OCI-LY1 (cell line): ENCODE results near the gene GRIK2.

Experiments used
- H2AFZ ChIP-seq: fragments of 200-600 bp; sonication (generic), shearing (Covaris generic); 2 replicates; pipeline ENCODE4 v1.6.0; 2014; ENCODE audit warnings: antibody characterized with exemption, mild to moderate bottlenecking, low read length
- H3F3A ChIP-seq: fragments of 200-600 bp; sonication (generic), shearing (Covaris generic); 2 replicates; pipeline ENCODE4 v1.6.0; 2014; ENCODE audit warnings: mild to moderate bottlenecking, antibody characterized with exemption, low read length, moderate library complexity; ENCODE audit not compliant: insufficient read depth
- H3K27ac ChIP-seq: fragments of 200-600 bp; sonication (generic); 2 replicates; pipeline ENCODE4 v1.5.1; 2014; ENCODE audit warnings: low read length, mixed run types, mild to moderate bottlenecking, low read depth; ENCODE audit not compliant: poor library complexity, severe bottlenecking
- H3K27me3 ChIP-seq: fragments of 200-600 bp; sonication (generic); 2 replicates; pipeline ENCODE4 v1.6.0; 2014; ENCODE audit warnings: antibody characterized with exemption, mild to moderate bottlenecking, low read length, moderate library complexity; ENCODE audit not compliant: insufficient read depth
- H3K36me3 ChIP-seq: fragments of 200-600 bp; sonication (generic); 2 replicates; pipeline ENCODE4 v1.6.1; 2014; ENCODE audit warnings: mild to moderate bottlenecking, antibody characterized with exemption, low read length, moderate library complexity, mixed read lengths; ENCODE audit not compliant: insufficient read depth
- H3K4me1 ChIP-seq: fragments of 200-600 bp; sonication (generic); 2 replicates; pipeline ENCODE4 v1.5.1; 2014; ENCODE audit warnings: mild to moderate bottlenecking, low read length, moderate library complexity; ENCODE audit not compliant: insufficient read depth, severe bottlenecking
- H3K4me2 ChIP-seq: fragments of 200-600 bp; sonication (generic), shearing (Covaris generic); 2 replicates; pipeline ENCODE4 v1.6.1; 2014; ENCODE audit warnings: low read length
- H3K4me3 ChIP-seq: fragments of 200-600 bp; sonication (generic); 2 replicates; pipeline ENCODE4 v1.5.1; 2014; ENCODE audit warnings: low read length, low read depth, mild to moderate bottlenecking, mixed read lengths; ENCODE audit not compliant: poor library complexity, severe bottlenecking
- H3K79me2 ChIP-seq: fragments of 200-600 bp; shearing (Covaris generic); 2 replicates; pipeline ENCODE4 v1.6.1; 2016; ENCODE audit warnings: mixed run types, low read length, mixed read lengths; ENCODE audit not compliant: insufficient read depth
- H3K9ac ChIP-seq: fragments of 200-600 bp; sonication (generic), shearing (Covaris generic); 2 replicates; pipeline ENCODE4 v1.6.1; 2014; ENCODE audit warnings: mild to moderate bottlenecking, low read length, mixed read lengths
- H3K9me2 ChIP-seq: fragments of 200-600 bp; sonication (generic), shearing (Covaris generic); 2 replicates; pipeline ENCODE4 v1.6.1; 2014; ENCODE audit warnings: low read depth, mild to moderate bottlenecking, low read length, mixed read lengths
- H3K9me3 ChIP-seq: fragments of 200-600 bp; shearing (Covaris generic); 2 replicates; pipeline ENCODE4 v1.6.1; 2014; ENCODE audit warnings: low read length, mixed read lengths
- H4K20me1 ChIP-seq: fragments of 200-600 bp; sonication (generic), shearing (Covaris generic); 2 replicates; pipeline ENCODE4 v1.6.0; 2016; ENCODE audit warnings: mild to moderate bottlenecking, low read length; ENCODE audit not compliant: insufficient read depth
- CTCF ChIP-seq: fragments of 200-600 bp; sonication (generic), shearing (Covaris generic); IDR thresholded peaks from 2 replicates; pipeline ENCODE4 v1.5.1; 2017; ENCODE audit warnings: mild to moderate bottlenecking, antibody characterized with exemption, low read length, moderate library complexity, mixed read lengths
- EZH2 ChIP-seq: fragments of 200-600 bp; sonication (generic), shearing (Covaris generic); IDR thresholded peaks from 2 replicates; pipeline ENCODE4 v1.8.0; 2017; ENCODE audit warnings: borderline replicate concordance, mixed run types, mild to moderate bottlenecking, antibody characterized with exemption, low read length, moderate library complexity, mixed read lengths

The GRIK2 gene

DNA sequence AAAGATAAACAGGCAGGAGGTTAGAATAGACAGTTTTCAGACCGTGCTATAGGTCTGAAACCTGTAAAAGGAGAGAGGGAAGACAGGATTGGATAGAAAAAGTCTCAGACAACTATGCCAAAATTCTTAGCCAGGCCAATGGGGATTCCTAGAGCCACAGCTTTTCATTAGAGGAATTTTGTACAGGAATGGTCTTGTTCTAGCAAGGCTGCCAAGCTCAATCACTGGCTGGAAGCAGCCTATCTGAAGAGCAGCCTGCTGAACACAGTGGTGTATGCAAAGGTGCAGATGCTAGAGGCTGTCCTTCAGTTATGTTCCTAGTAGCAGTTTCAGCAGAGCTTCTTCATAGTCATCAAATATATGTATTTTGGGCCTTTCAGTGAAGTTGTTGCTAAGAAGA is 313.1 kb downstream of the GRIK2 start:
- H3K9me2 ChIP-seq = no peaks in the 10 kb centered on the region
- H3K4me2 ChIP-seq = no peak overlapping the region
- no peak overlapping the region for H2AFZ ChIP-seq
- no peaks in the 10 kb centered on the region for H3K4me1 ChIP-seq
- TF ChIP-seq CTCF (no peak), EZH2 (no peak)
- no peaks in the 10 kb centered on the region for H4K20me1 ChIP-seq
- no peaks in the 10 kb centered on the region for H3K36me3 ChIP-seq
- no peak overlapping the region for H3K27ac ChIP-seq
- H3F3A ChIP-seq = no peaks in the 10 kb centered on the region
- H3K79me2 ChIP-seq = no peaks in the 10 kb centered on the region
- H3K4me3 ChIP-seq = no peak overlapping the region
- no peak overlapping the region for H3K9ac ChIP-seq
- H3K9me3 ChIP-seq = no peaks in the 10 kb centered on the region
- H3K27me3 ChIP-seq = no peaks in the 10 kb centered on the region

DNA sequence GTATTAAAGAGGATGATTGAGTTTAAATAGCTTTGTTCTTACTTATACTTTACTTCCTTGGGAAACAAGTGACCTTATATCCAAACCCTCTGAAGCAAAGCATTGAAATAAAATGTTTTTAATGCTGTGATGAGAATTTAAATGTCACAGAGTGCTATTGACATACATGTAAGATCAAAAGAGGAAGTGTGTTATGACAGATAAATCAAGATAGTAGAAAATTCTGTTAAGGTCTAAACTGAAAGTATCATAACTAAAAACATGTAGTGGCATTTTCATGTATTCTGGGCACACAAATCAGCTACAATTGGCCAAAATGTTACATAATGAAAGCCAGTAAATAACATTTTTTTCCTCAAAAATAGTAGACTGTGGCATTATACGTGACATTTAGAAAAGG is 318.0 kb downstream of the GRIK2 start:
- Histone ChIP-seq H3K27me3 (no peaks in the 10 kb centered on the region), H3K36me3 (no peaks in the 10 kb centered on the region), H3K9ac (no peak overlapping the region), H3K9me2 (no peaks in the 10 kb centered on the region), H4K20me1 (no peaks in the 10 kb centered on the region), H3K27ac (no peak overlapping the region), H3K79me2 (no peaks in the 10 kb centered on the region), H3K9me3 (no peaks in the 10 kb centered on the region), H3F3A (no peaks in the 10 kb centered on the region), H3K4me1 (no peaks in the 10 kb centered on the region), H3K4me3 (no peak overlapping the region), H2AFZ (no peak overlapping the region), H3K4me2 (no peak overlapping the region)
- no peak for TF ChIP-seq EZH2
- TF ChIP-seq CTCF = no peak

DNA sequence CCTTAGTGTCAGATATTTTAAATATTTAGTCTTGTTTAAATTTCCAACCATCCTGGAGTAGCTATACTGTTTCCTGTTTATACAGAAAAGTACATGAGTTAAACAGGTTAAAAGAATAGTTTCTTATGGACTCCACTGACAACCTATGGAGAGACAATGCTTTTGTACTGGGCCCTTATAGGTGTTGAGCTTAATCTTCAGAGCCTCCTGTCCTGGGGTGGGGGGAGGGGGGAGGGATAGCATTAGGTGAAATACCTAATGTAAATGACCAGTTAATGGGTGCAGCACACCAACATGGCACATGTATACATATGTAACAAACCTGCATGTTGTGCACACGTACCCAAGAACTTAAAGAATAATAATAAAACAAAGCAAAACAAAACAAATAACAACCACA is 322.9 kb downstream of the GRIK2 start:
- Histone ChIP-seq H3K4me2 (no peak overlapping the region), H3K27me3 (no peaks in the 10 kb centered on the region), H3K9me2 (no peaks in the 10 kb centered on the region), H4K20me1 (no peaks in the 10 kb centered on the region), H3F3A (no peaks in the 10 kb centered on the region), H3K9ac (no peak overlapping the region), H3K79me2 (no peaks in the 10 kb centered on the region), H3K4me3 (no peak overlapping the region), H3K9me3 (no peaks in the 10 kb centered on the region), H3K4me1 (no peaks in the 10 kb centered on the region), H3K27ac (no peak overlapping the region), H3K36me3 (no peaks in the 10 kb centered on the region), H2AFZ (no peak overlapping the region)
- TF ChIP-seq EZH2 (no peak), CTCF (no peak)
